ENCODE results near the gene DAB2IP. TPM values are rescaled to one million over a fixed set of nuclear protein-coding genes. Genes with fewer than 3 reads are reported as not detected.

Gene DAB2IP
- total and polyA plus RNA-seq, 5 donors from 2014 or later = not detected

DNA sequence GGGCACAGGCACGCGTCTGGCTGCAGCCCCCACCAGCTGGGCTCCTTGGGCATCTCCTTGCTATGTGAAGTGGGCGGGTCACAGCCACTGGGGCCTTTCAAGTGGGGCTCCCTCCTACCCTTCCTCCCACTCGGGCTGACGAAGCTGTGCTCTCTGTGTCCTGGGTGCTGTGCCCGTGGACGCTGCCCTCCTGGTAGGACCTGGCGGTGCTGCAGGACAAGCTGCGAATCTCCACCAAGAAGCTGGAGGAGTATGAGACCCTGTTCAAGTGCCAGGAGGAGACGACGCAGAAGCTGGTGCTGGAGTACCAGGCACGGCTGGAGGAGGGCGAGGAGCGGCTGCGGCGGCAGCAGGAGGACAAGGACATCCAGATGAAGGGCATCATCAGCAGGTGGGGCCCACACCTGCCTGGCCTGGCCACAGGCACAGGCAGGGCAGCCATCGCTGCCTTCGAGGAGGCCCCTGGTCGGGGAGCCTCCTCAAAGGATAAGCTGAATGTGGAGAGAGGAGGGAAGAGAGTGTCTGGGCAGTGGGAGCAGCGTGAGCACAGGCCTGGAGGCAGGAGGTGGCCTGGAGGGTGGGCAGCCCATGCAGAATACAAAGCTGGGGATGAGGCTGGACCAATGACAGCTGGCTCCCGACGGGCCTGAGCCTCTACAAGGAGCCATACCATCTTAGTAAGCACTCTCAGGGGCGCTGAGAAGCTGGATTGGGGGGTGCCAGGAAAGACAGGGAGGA is 124.7 kb downstream of the DAB2IP start:
- no peaks in the 10 kb centered on the region for H3K36me3 Mint-ChIP-seq
- no peaks in the 10 kb centered on the region for H3K4me1 Mint-ChIP-seq
- Histone ChIP-seq H3K9me3 (ENCODE audit: control insufficient read depth in 2 of 2, low read length in 2 of 2) (no peaks in the 10 kb centered on the region), H3K4me1 (ENCODE audit: control insufficient read depth, insufficient read depth, low read length, poor library complexity, severe bottlenecking) (no peaks in the 10 kb centered on the region), H3K27ac (ENCODE audit: insufficient read depth, low read length, poor library complexity, severe bottlenecking) (no peak overlapping the region), H3K27me3 (ENCODE audit: control insufficient read depth, insufficient read depth, low read length) (no peaks in the 10 kb centered on the region), H3K36me3 (ENCODE audit: control insufficient read depth, insufficient read depth, low read length) (no peaks in the 10 kb centered on the region), H3K4me3 (ENCODE audit: low read depth, low read length) (no peak overlapping the region)
- peaks cover 0 to 3% (median 0%) of the 10 kb centered on the region in 7 donors for H3K9me3 Mint-ChIP-seq
- peaks cover 11% of the 10 kb centered on the region for H3K27me3 Mint-ChIP-seq
- ATAC-seq (ENCODE audit: low read depth in 2 of 2) (no peak), DNase-seq (no peak)
- H3K27ac Mint-ChIP-seq = no peak overlapping the region
- H3K4me3 Mint-ChIP-seq = no peak overlapping the region

DNA sequence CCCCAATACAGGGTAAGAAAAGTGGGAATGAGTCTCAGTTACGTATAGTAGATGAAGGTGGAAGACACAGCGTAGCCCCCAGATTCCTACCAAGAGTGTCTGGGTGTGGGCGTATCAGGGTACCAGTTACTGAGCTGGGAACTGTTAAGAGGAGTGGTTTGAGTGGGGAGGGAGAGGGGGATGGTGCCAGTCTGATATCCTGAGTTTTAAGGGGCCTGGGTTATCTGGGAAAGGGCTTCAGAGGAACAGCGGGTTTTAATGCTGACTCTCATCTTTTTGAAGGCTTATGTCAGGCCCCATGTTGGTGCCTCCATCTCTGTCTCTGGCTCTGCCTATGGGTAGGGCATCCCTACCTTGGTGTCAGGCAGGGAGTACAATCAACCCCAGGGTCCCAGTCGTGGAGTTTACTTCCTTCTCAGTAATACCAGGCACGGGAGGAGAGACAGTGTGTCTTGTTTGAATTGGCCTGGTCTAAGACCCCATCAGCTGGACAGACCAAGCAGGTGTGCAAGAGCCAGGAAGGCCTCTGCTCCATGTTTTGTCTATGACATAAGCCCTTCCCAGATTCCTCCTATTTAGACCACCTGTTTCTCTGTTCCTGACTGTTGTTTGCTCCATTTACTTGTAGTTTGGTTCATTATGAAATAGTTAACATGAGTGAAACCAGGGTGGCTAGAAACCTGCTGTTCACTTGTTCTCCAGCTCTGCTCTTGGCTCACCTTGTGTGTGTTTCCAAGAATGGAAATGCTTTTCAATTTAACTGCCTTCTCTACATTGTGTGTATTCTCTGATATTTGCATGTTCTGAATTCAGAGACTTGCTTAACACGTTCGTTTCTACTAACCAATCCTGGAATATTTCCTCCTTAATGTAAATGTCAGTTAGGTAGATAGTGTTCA is 125.6 kb downstream of the DAB2IP start:
- H3K27me3 ChIP-seq (ENCODE audit: control insufficient read depth, insufficient read depth, low read length) = no peaks in the 10 kb centered on the region
- no peaks in the 10 kb centered on the region for H3K9me3 ChIP-seq (ENCODE audit: control insufficient read depth in 2 of 2, low read length in 2 of 2)
- peak overlapping the region in 1 of 3 donors; percentile 57 for H3K27ac Mint-ChIP-seq
- ATAC-seq (ENCODE audit: low read depth in 2 of 2) (no peak), DNase-seq (no peak)
- no peak overlapping the region for H3K4me3 ChIP-seq (ENCODE audit: low read depth, low read length)
- H3K27me3 Mint-ChIP-seq = peaks cover 11% of the 10 kb centered on the region
- peaks cover 0 to 3% (median 0%) of the 10 kb centered on the region in 7 donors for H3K9me3 Mint-ChIP-seq
- H3K36me3 Mint-ChIP-seq = no peaks in the 10 kb centered on the region
- H3K27ac ChIP-seq (ENCODE audit: insufficient read depth, low read length, poor library complexity, severe bottlenecking) = no peak overlapping the region
- no peaks in the 10 kb centered on the region for H3K4me1 Mint-ChIP-seq
- no peaks in the 10 kb centered on the region for H3K36me3 ChIP-seq (ENCODE audit: control insufficient read depth, insufficient read depth, low read length)
- H3K4me1 ChIP-seq (ENCODE audit: control insufficient read depth, insufficient read depth, low read length, poor library complexity, severe bottlenecking) = no peaks in the 10 kb centered on the region
- no peak overlapping the region for H3K4me3 Mint-ChIP-seq

- no peaks in the 10 kb centered on the region for H3K36me3 Mint-ChIP-seq
- H3K4me3 Mint-ChIP-seq = no peak overlapping the region
- H3K4me1 Mint-ChIP-seq = peaks cover 0 to 7% (median 0%) of the 10 kb centered on the region in 4 donors
- H3K9me3 Mint-ChIP-seq = peaks cover 0 to 3% (median 0%) of the 10 kb centered on the region in 7 donors
- no peak for ATAC-seq (ENCODE audit: low read depth in 2 of 2)
- H3K27me3 Mint-ChIP-seq = peaks cover 11% of the 10 kb centered on the region
- Histone ChIP-seq H3K4me3 (ENCODE audit: low read depth, low read length) (no peak overlapping the region), H3K9me3 (ENCODE audit: control insufficient read depth in 2 of 2, low read length in 2 of 2) (no peaks in the 10 kb centered on the region), H3K36me3 (ENCODE audit: control insufficient read depth, insufficient read depth, low read length) (no peaks in the 10 kb centered on the region), H3K4me1 (ENCODE audit: control insufficient read depth, insufficient read depth, low read length, poor library complexity, severe bottlenecking) (peaks cover under 1% of the 10 kb centered on the region), H3K27me3 (ENCODE audit: control insufficient read depth, insufficient read depth, low read length) (no peaks in the 10 kb centered on the region), H3K27ac (ENCODE audit: insufficient read depth, low read length, poor library complexity, severe bottlenecking) (no peak overlapping the region)
- no peak overlapping the region for H3K27ac Mint-ChIP-seq
- DNase-seq = no peak
These were observed 127.1 kb downstream of the DAB2IP start for GRCh38 chr9:121778252-121779225.

DNA sequence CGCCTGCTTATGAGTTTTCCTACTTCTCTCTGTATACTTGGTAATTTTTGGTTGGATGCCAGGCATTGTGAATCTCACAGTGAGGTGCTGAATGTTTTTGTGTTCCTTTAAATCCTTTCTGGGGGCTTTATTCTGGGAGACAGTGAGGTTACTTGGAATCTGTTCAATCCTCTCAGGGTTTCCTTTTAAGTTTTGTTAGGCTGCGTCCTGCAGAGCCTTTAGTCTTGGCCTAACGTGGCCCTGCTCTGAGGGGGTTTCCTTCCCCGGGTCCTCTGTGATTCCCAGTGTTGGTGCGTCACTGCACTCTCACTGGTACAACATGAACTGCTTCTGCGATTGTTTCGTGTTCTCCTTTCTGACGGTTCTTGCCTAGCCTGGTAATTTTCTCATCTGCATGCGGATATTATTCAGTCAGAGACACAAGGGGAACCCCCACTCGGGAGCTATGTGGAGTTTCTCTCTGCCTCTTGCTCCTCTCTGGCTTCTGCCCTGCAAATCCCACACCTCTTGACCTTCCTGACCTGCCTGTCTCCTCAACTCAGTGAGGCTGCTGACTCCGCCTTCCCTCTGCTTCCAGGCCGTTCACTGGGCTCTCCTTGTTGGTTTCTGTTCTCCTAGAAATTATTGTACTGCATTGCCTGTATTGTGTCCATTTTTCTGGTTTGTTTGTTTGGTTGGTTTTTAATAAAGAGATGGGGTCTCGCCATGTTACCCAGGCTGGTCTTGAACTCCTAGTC is 128.1 kb downstream of the DAB2IP start:
- Mint-ChIP-seq H3K27ac (no peak overlapping the region), H3K9me3 (peaks cover 0 to 3% (median 0%) of the 10 kb centered on the region in 7 donors), H3K36me3 (no peaks in the 10 kb centered on the region), H3K4me1 (peaks cover 0 to 16% (median 2%) of the 10 kb centered on the region in 4 donors), H3K4me3 (no peak overlapping the region), H3K27me3 (peaks cover 15% of the 10 kb centered on the region)
- Histone ChIP-seq H3K27ac (ENCODE audit: insufficient read depth, low read length, poor library complexity, severe bottlenecking) (no peak overlapping the region), H3K4me3 (ENCODE audit: low read depth, low read length) (no peak overlapping the region), H3K4me1 (ENCODE audit: control insufficient read depth, insufficient read depth, low read length, poor library complexity, severe bottlenecking) (peaks cover 9% of the 10 kb centered on the region), H3K27me3 (ENCODE audit: control insufficient read depth, insufficient read depth, low read length) (no peaks in the 10 kb centered on the region), H3K36me3 (ENCODE audit: control insufficient read depth, insufficient read depth, low read length) (no peaks in the 10 kb centered on the region), H3K9me3 (ENCODE audit: control insufficient read depth in 2 of 2, low read length in 2 of 2) (no peaks in the 10 kb centered on the region)
- no peak for ATAC-seq (ENCODE audit: low read depth in 2 of 2)
- DNase-seq = no peak

DNA sequence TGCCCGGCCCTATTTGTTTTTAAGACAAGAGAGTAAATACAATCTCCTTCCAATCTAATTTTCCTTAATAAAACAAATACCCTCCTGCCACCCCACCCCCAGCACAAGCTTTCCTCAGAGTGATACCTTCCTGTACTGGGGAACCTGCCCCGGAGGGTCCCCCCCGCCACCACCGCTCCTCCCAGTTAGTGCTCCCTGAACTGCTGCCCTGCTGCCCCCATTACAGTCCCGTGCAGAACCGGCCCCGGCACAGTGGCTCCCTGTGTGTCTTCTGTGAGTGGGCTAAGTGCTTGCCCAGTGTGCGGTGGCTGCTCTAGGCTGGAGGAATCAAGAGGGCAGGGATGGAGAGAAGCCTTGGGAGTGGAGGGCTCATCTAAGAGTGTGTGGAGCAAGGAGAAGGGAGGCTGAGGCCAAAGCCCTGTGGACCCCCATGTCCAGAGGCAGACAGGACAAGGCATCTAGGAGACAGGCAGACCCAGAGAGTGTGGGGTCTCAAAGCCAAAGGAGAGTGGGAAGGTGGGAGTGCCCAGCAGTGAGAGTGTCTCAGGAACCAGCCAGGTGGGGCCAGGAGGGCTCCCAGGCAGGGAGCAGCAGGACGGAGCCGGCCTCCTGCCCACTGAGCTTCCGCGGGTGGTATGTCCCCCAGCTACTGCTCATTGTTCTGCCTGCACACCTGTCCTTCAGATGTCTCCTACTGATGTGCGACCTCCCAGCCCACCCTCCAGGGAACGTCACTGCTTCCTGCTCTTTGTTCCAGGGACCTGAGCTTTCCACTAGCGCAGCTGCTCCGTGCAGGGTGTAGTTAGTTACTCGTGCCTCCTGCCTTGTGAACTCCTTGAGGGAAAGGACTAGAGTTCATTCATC is 129.0 kb downstream of the DAB2IP start:
- no peak for ATAC-seq (ENCODE audit: low read depth in 2 of 2)
- peaks cover 0 to 3% (median 0%) of the 10 kb centered on the region in 7 donors for H3K9me3 Mint-ChIP-seq
- H3K27ac Mint-ChIP-seq = no peak overlapping the region
- Histone ChIP-seq H3K36me3 (ENCODE audit: control insufficient read depth, insufficient read depth, low read length) (no peaks in the 10 kb centered on the region), H3K4me1 (ENCODE audit: control insufficient read depth, insufficient read depth, low read length, poor library complexity, severe bottlenecking) (peaks cover 12% of the 10 kb centered on the region), H3K27me3 (ENCODE audit: control insufficient read depth, insufficient read depth, low read length) (no peaks in the 10 kb centered on the region), H3K9me3 (ENCODE audit: control insufficient read depth in 2 of 2, low read length in 2 of 2) (no peaks in the 10 kb centered on the region), H3K27ac (ENCODE audit: insufficient read depth, low read length, poor library complexity, severe bottlenecking) (no peak overlapping the region), H3K4me3 (ENCODE audit: low read depth, low read length) (no peak overlapping the region)
- H3K36me3 Mint-ChIP-seq = no peaks in the 10 kb centered on the region
- peaks cover 0 to 20% (median 2%) of the 10 kb centered on the region in 4 donors for H3K4me1 Mint-ChIP-seq
- no peak overlapping the region for H3K4me3 Mint-ChIP-seq
- DNase-seq = no peak
- H3K27me3 Mint-ChIP-seq = peaks cover 16% of the 10 kb centered on the region

- peaks cover 0 to 20% (median 2%) of the 10 kb centered on the region in 4 donors for H3K4me1 Mint-ChIP-seq
- H3K27me3 Mint-ChIP-seq = peaks cover 16% of the 10 kb centered on the region
- H3K27me3 ChIP-seq (ENCODE audit: control insufficient read depth, insufficient read depth, low read length) = no peaks in the 10 kb centered on the region
- H3K27ac Mint-ChIP-seq = peak overlapping the region in 1 of 3 donors; percentile 16
- no peak overlapping the region for H3K27ac ChIP-seq (ENCODE audit: insufficient read depth, low read length, poor library complexity, severe bottlenecking)
- DNase-seq = no peak
- peaks cover 12% of the 10 kb centered on the region for H3K4me1 ChIP-seq (ENCODE audit: control insufficient read depth, insufficient read depth, low read length, poor library complexity, severe bottlenecking)
- H3K36me3 Mint-ChIP-seq = no peaks in the 10 kb centered on the region
- H3K36me3 ChIP-seq (ENCODE audit: control insufficient read depth, insufficient read depth, low read length) = no peaks in the 10 kb centered on the region
- ATAC-seq (ENCODE audit: low read depth in 2 of 2) = no peak
- H3K4me3 ChIP-seq (ENCODE audit: low read depth, low read length) = no peak overlapping the region
- H3K9me3 ChIP-seq (ENCODE audit: control insufficient read depth in 2 of 2, low read length in 2 of 2) = no peaks in the 10 kb centered on the region
- H3K9me3 Mint-ChIP-seq = peaks cover 0 to 3% (median 0%) of the 10 kb centered on the region in 7 donors
- H3K4me3 Mint-ChIP-seq = no peak overlapping the region
These were observed 129.7 kb downstream of the DAB2IP start for GRCh38 chr9:121781145-121781548.

Data from CD4-positive, CD25-positive, alpha-beta regulatory T cell (primary cell).